H1 (cell line): ENCODE results near the gene TNFSF4. TPM values are rescaled to one million over a fixed set of nuclear protein-coding genes. Genes with fewer than 3 reads are reported as not detected.

Experiments used
- CTCF ChIA-PET: fragments of 300-600 bp; sonication (Branson Sonifier 250); formaldehyde crosslinking; loops from one replicate; lab custom pipeline; 2021; ENCODE audit not compliant: partially characterized antibody; lab: Charles Lee
- POLR2A ChIA-PET: fragments of 300-600 bp; sonication (Branson Sonifier 250); formaldehyde crosslinking; loops from one replicate; lab custom pipeline; 2021; ENCODE audit warnings: inconsistent platforms; ENCODE audit not compliant: partially characterized antibody; lab: Charles Lee
- DNase-seq, 2 experiments: peaks; one replicate each; pipeline versions ENCODE4 v3.0.0 to v3.0.0-alpha.2; 2010 to 2022; ENCODE audit warnings: low spot score in 2 of 2, low read depth in 1 of 2, mixed read lengths in 1 of 2
- FAIRE-seq: peaks from 2 replicates; lab custom pipeline; 2011; peaks lifted over from hg19 to GRCh38; lab: Jason Lieb, UNC
- H2AFZ ChIP-seq: 2 replicates; pipeline ENCODE4 v1.8.1; 2012; ENCODE audit warnings: low read length, inconsistent platforms
- H2AK5ac ChIP-seq: 2 replicates; pipeline ENCODE4 v1.6.1; 2013; ENCODE audit warnings: low read depth, low read length
- H2BK120ac ChIP-seq: replicated peaks from 2 replicates; pipeline ENCODE3; 2013; ENCODE audit warnings: low read depth, low read length, inconsistent platforms
- H2BK12ac ChIP-seq: 2 replicates; pipeline ENCODE4 v1.6.1; 2013; ENCODE audit warnings: low read depth, low read length
- H2BK15ac ChIP-seq: 2 replicates; pipeline ENCODE4 v1.6.1; 2013; ENCODE audit warnings: low read length
- H2BK20ac ChIP-seq: 2 replicates; pipeline ENCODE4 v1.6.1; 2013; ENCODE audit warnings: low read length
- H2BK5ac ChIP-seq: 2 replicates; pipeline ENCODE4 v1.6.1; 2013; ENCODE audit warnings: low read depth, low read length
- H3K14ac ChIP-seq: 2 replicates; pipeline ENCODE4 v1.6.1; 2013; ENCODE audit warnings: inconsistent platforms; ENCODE audit not compliant: insufficient read length
- H3K18ac ChIP-seq: 2 replicates; pipeline ENCODE4 v1.6.1; 2013; ENCODE audit warnings: low read length; ENCODE audit errors: extremely low read depth
- H3K23ac ChIP-seq: 2 replicates; pipeline ENCODE4 v1.6.1; 2013; ENCODE audit warnings: inconsistent platforms; ENCODE audit not compliant: insufficient read length
- H3K23me2 ChIP-seq: 2 replicates; pipeline ENCODE4 v1.6.1; 2013; ENCODE audit warnings: low read depth, low read length
- H3K27ac ChIP-seq: 2 replicates; pipeline ENCODE4 v1.6.1; 2011; ENCODE audit warnings: low read depth, low read length, inconsistent platforms
- H3K27me3 ChIP-seq, 4 experiments: replicated peaks in 1 of 4; 1 replicate in 1 of 4; 2 replicates in 3 of 4; pipeline versions ENCODE4 v1.6.1 to v1.8.1; 2011 to 2013; ENCODE audit warnings: low read length in 3 of 4, mild to moderate bottlenecking in 3 of 4, inconsistent platforms in 2 of 4, mixed read lengths in 2 of 4, moderate library complexity in 1 of 4; ENCODE audit not compliant: control insufficient read depth in 3 of 4, insufficient read depth in 3 of 4; ENCODE audit errors: extremely low read depth in 1 of 4
- H3K36me3 ChIP-seq, 4 experiments: 2 replicates each; pipeline versions ENCODE4 v1.6.1 to v1.8.1; 2011 to 2013; ENCODE audit warnings: mild to moderate bottlenecking in 4 of 4, low read length in 3 of 4, moderate library complexity in 2 of 4, control low read depth in 1 of 4, inconsistent platforms in 1 of 4; ENCODE audit not compliant: insufficient read depth in 4 of 4, control insufficient read depth in 2 of 4
- H3K4ac ChIP-seq: replicated peaks from 2 replicates; pipeline ENCODE3; 2013; ENCODE audit warnings: low read length, low read depth, mixed read lengths, inconsistent platforms; ENCODE audit not compliant: insufficient read length
- H3K4me1 ChIP-seq, 4 experiments: replicated peaks in 1 of 4; 1 replicate in 1 of 4; 2 replicates in 3 of 4; pipeline versions ENCODE4 v1.6.1 to v1.8.1; 2011 to 2013; ENCODE audit warnings: low read length in 3 of 4, inconsistent platforms in 2 of 4, mixed read lengths in 1 of 4; ENCODE audit not compliant: insufficient read depth in 4 of 4, control insufficient read depth in 3 of 4
- H3K4me2 ChIP-seq, 2 experiments: 2 replicates each; pipeline versions ENCODE4 v1.6.1 to v1.8.1; 2011 to 2013; ENCODE audit warnings: low read depth in 2 of 2, low read length in 2 of 2, control low read depth in 1 of 2, inconsistent platforms in 1 of 2, mild to moderate bottlenecking in 1 of 2; ENCODE audit not compliant: insufficient read depth in 1 of 2
- H3K4me3 ChIP-seq, 4 experiments: fragments of 200-600, 300-600 bp in 1 of 4; sonication (generic), shearing (Covaris generic), sonication (Bioruptor Twin) in 1 of 4; 2 replicates each; pipeline versions ENCODE4 v1.5.1 to v1.8.1; 2011 to 2016; ENCODE audit warnings: low read length in 4 of 4, low read depth in 3 of 4, control low read depth in 2 of 4, inconsistent platforms in 2 of 4, mild to moderate bottlenecking in 2 of 4, mixed read lengths in 1 of 4, moderate library complexity in 1 of 4; ENCODE audit not compliant: insufficient read depth in 2 of 4; ENCODE audit errors: extremely low read depth in 1 of 4
- H3K56ac ChIP-seq: replicated peaks from 2 replicates; pipeline ENCODE3; 2013; ENCODE audit warnings: low read depth, mild to moderate bottlenecking, mixed read lengths, low read length, inconsistent platforms; ENCODE audit not compliant: insufficient read length
- H3K79me1 ChIP-seq: 2 replicates; pipeline ENCODE4 v1.6.1; 2013; ENCODE audit warnings: low read depth, low read length, control low read depth
- H3K79me2 ChIP-seq, 2 experiments: 2 replicates each; pipeline versions ENCODE4 v1.6.1 to v1.8.1; 2012 to 2013; ENCODE audit warnings: low read length in 2 of 2, mild to moderate bottlenecking in 2 of 2, inconsistent platforms in 1 of 2; ENCODE audit not compliant: insufficient read depth in 2 of 2, control insufficient read depth in 1 of 2
- H3K9ac ChIP-seq, 4 experiments: replicated peaks in 1 of 4; 1 replicate in 1 of 4; 2 replicates in 3 of 4; pipeline versions ENCODE4 v1.6.1 to v1.8.1; 2011 to 2013; ENCODE audit warnings: low read depth in 3 of 4, low read length in 3 of 4, control low read depth in 2 of 4, mild to moderate bottlenecking in 2 of 4, moderate library complexity in 2 of 4, inconsistent platforms in 1 of 4; ENCODE audit errors: extremely low read depth in 1 of 4
- H3K9me3 ChIP-seq, 2 experiments: 2 replicates each; pipeline versions ENCODE4 v1.6.1 to v1.8.1; 2012 to 2013; ENCODE audit warnings: mild to moderate bottlenecking in 2 of 2, moderate library complexity in 2 of 2, control low read depth in 1 of 2, inconsistent platforms in 1 of 2, low read depth in 1 of 2, low read length in 1 of 2, mixed read lengths in 1 of 2; ENCODE audit not compliant: insufficient read depth in 2 of 2
- H4K20me1 ChIP-seq, 2 experiments: replicated peaks in 1 of 2; 2 replicates each; pipeline versions ENCODE3 to v1.8.1; 2011 to 2013; ENCODE audit warnings: inconsistent platforms in 2 of 2, low read length in 2 of 2, mild to moderate bottlenecking in 1 of 2; ENCODE audit not compliant: insufficient read depth in 2 of 2, control insufficient read depth in 1 of 2
- H4K5ac ChIP-seq: 2 replicates; pipeline ENCODE4 v1.6.1; 2013; ENCODE audit warnings: low read length, low read depth, mixed read lengths, inconsistent platforms; ENCODE audit not compliant: insufficient read length
- H4K8ac ChIP-seq: 2 replicates; pipeline ENCODE4 v1.8.0; 2013; ENCODE audit warnings: mild to moderate bottlenecking, moderate library complexity, low read length, inconsistent platforms; ENCODE audit not compliant: insufficient read depth; ENCODE audit errors: extremely low read depth
- H4K91ac ChIP-seq: replicated peaks from 2 replicates; pipeline ENCODE3; 2013; ENCODE audit warnings: low read length, mixed read lengths, inconsistent platforms; ENCODE audit not compliant: insufficient read length
- BCL11A ChIP-seq, 2 experiments: IDR thresholded peaks; one replicate each; pipeline ENCODE4 v1.6.1; 2011; ENCODE audit warnings: low read depth in 2 of 2, low read length in 2 of 2, mild to moderate bottlenecking in 2 of 2
- CTBP2 ChIP-seq: IDR thresholded peaks from 2 replicates; pipeline ENCODE4 v1.7.0; 2011; ENCODE audit warnings: borderline replicate concordance, mild to moderate bottlenecking, moderate library complexity, mixed read lengths, low read length; ENCODE audit not compliant: insufficient read depth, insufficient read length
- EP300 ChIP-seq, 2 experiments: IDR thresholded peaks; 1 replicate in 1 of 2; 2 replicates in 1 of 2; pipeline ENCODE4 v1.6.1; 2011 to 2012; ENCODE audit warnings: low read depth in 2 of 2, low read length in 2 of 2, mild to moderate bottlenecking in 2 of 2, borderline replicate concordance in 1 of 2, inconsistent platforms in 1 of 2, moderate library complexity in 1 of 2
- JUND ChIP-seq: IDR thresholded peaks from 2 replicates; pipeline ENCODE4 v1.6.1; 2011; ENCODE audit warnings: mild to moderate bottlenecking, improper control_type of control experiment, low read length
- MAFK ChIP-seq: IDR thresholded peaks from 2 replicates; pipeline ENCODE4 v1.6.1; 2012; ENCODE audit warnings: low read depth, mild to moderate bottlenecking, improper control_type of control experiment, low read length
- RNF2 ChIP-seq: fragments of 200-900, 300-1000 bp; sonication (generic); IDR thresholded peaks from 2 replicates; pipeline ENCODE4 v1.7.1; 2016; ENCODE audit warnings: borderline replicate concordance, low read depth, mild to moderate bottlenecking, antibody characterized with exemption, low read length; ENCODE audit not compliant: poor library complexity, severe bottlenecking; ENCODE audit errors: missing control alignments
- RXRA ChIP-seq: IDR thresholded peaks from 2 replicates; pipeline ENCODE4 v1.6.1; 2011; ENCODE audit warnings: low read depth, mild to moderate bottlenecking, low read length, moderate library complexity; ENCODE audit not compliant: insufficient read depth
- SP1 ChIP-seq: IDR thresholded peaks from 2 replicates; pipeline ENCODE4 v1.6.1; 2011; ENCODE audit warnings: low read depth, low read length
- SUZ12 ChIP-seq: fragments of 200-600 bp; sonication (generic); IDR thresholded peaks from 2 replicates; pipeline ENCODE4 v1.6.1; 2012; ENCODE audit warnings: mild to moderate bottlenecking, inconsistent platforms, low read length, moderate library complexity, mixed read lengths
- TEAD4 ChIP-seq: IDR thresholded peaks from 2 replicates; pipeline ENCODE4 v1.6.1; 2012; ENCODE audit warnings: low read depth, low read length, inconsistent platforms, mixed read lengths
- WGBS, 2 experiments: shearing (Covaris generic) in 1 of 2; methylation state at CpG; one replicate each; pipeline versions ENCODE4 v1.1.6 to v1.1.7; 2013 to 2015; ENCODE audit warnings: low lambda C conversion rate in 2 of 2, mixed read lengths in 2 of 2, inconsistent platforms in 1 of 2, low coverage in 1 of 2, missing lambda C conversion rate in 1 of 2; ENCODE audit not compliant: insufficient replicate concordance in 2 of 2, insufficient coverage in 1 of 2, insufficient read length in 1 of 2; ENCODE audit errors: extremely low coverage in 1 of 2, missing lambda C conversion rate in 1 of 2; 5-methylcytosine and 5-hydroxymethylcytosine counted together
- polyA plus RNA-seq, 7 experiments: library from polyadenylated mRNA; depleted of rRNA in 3 of 7; stranded (reverse) in 5 of 7; unstranded in 2 of 7; fragments of >200 nt in 5 of 7; fragments of 200-250 nt in 2 of 7; gene quantifications; 1 replicate in 5 of 7; 2 replicates in 1 of 7; 4 replicates in 1 of 7; pipeline versions ENCODE4 v1.2.1 to v1.2.3, GENCODE V29; 2011 to 2013; ENCODE audit warnings: missing spikeins in 2 of 7, mixed read lengths in 2 of 7
- total RNA-seq: library from RNA; stranded (reverse); fragmentation: NEBNext Ultra II Directional; extraction: Animal tissue kit (Norgen Biotek cat#: 25700); gene quantifications from 2 replicates; pipeline ENCODE4 v1.2.1, GENCODE V29; 2021

The TNFSF4 gene
- total and polyA plus RNA-seq, 2 of the 8 experiments (the other 6 are each of a cell fraction or from before 2014, with no cell fraction given) = 0.54 to 0.63 TPM

DNA sequence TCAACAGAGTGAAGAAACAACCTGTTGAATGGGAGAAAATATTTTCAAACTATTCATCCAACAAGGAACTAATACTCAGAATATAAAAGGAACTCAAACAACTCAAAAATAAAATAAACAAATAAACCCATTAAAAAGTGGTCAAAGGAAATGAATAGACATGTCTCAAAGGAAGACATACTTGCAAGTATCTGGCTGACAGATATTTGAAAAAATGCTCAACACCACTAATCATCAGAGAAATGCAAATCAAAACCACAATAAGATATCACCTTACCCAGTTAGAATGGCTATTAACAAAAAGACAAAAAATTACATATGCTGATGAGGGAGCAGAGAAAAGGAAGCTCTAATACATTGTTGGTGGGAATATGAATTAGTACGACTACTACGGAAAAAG is 38.2 kb downstream of the TNFSF4 start:
- peaks cover 0 to 2% (median 0%) of the 10 kb centered on the region in 4 experiments; a peak in 1 of 7 replicates for H3K27me3 ChIP-seq
- no peak overlapping the region for H2BK5ac ChIP-seq
- no peak overlapping the region for H3K4ac ChIP-seq
- no peak overlapping the region for H3K9ac ChIP-seq
- no peak overlapping the region for H3K56ac ChIP-seq
- H3K9me3 ChIP-seq = peaks cover 11 to 18% of the 10 kb centered on the region in 2 experiments
- FAIRE-seq (no peak), DNase-seq (no peak)
- H2AFZ ChIP-seq = no peak overlapping the region
- no peaks in the 10 kb centered on the region for H4K20me1 ChIP-seq
- H4K8ac ChIP-seq = no peak overlapping the region
- WGBS, 2 experiments = 89% methylated on average over 2 of the region's 2 CpGs; no CpG with 5 or more reads in 1 of the 2 experiments
- no peak overlapping the region for H2AK5ac ChIP-seq
- H3K18ac ChIP-seq = no peak overlapping the region
- no peaks in the 10 kb centered on the region for H3K79me1 ChIP-seq
- H3K23ac ChIP-seq = no peak overlapping the region
- H2BK15ac ChIP-seq = no peak overlapping the region
- no peaks in the 10 kb centered on the region for H3K36me3 ChIP-seq
- no peak overlapping the region for H2BK120ac ChIP-seq
- CTCF ChIA-PET = no interaction called here
- no peak overlapping the region for H3K4me3 ChIP-seq
- H3K4me2 ChIP-seq = no peak overlapping the region
- no peak overlapping the region for H2BK12ac ChIP-seq
- no peaks in the 10 kb centered on the region for H3K23me2 ChIP-seq
- H2BK20ac ChIP-seq = no peak overlapping the region
- TF ChIP-seq MAFK (no peak), RXRA (no peak), EP300 (IDR thresholded peaks at IDR 0.05; ENCODE audit: borderline replicate concordance in 1 of 2, low read depth in 2 of 2, low read length in 2 of 2) (no peak), CTBP2 (no peak), TEAD4 (no peak), BCL11A (IDR thresholded peaks at IDR 0.05; ENCODE audit: low read depth in 2 of 2, low read length in 2 of 2) (no peak), RNF2 (no peak), JUND (no peak), SP1 (no peak), SUZ12 (no peak)
- no peak overlapping the region for H3K14ac ChIP-seq
- no peaks in the 10 kb centered on the region for H3K79me2 ChIP-seq
- POLR2A ChIA-PET = no interaction called here
- no peak overlapping the region for H3K27ac ChIP-seq
- H4K91ac ChIP-seq = no peak overlapping the region
- H3K4me1 ChIP-seq = no peaks in the 10 kb centered on the region
- no peak overlapping the region for H4K5ac ChIP-seq
